Skeletal muscle cell (primary cell): Measurements from ENCODE around the gene HIVEP2.

ENCODE experiments used
- DNase-seq: peaks from one replicate; pipeline ENCODE4 v3.0.0-alpha.2; 2010; ENCODE audit warnings: low read depth
- H3K4me3 ChIP-seq: 2 replicates; pipeline ENCODE4 v1.5.1; 2011; ENCODE audit warnings: low read depth, mild to moderate bottlenecking, control low read depth, low read length, moderate library complexity

The HIVEP2 gene

DNA sequence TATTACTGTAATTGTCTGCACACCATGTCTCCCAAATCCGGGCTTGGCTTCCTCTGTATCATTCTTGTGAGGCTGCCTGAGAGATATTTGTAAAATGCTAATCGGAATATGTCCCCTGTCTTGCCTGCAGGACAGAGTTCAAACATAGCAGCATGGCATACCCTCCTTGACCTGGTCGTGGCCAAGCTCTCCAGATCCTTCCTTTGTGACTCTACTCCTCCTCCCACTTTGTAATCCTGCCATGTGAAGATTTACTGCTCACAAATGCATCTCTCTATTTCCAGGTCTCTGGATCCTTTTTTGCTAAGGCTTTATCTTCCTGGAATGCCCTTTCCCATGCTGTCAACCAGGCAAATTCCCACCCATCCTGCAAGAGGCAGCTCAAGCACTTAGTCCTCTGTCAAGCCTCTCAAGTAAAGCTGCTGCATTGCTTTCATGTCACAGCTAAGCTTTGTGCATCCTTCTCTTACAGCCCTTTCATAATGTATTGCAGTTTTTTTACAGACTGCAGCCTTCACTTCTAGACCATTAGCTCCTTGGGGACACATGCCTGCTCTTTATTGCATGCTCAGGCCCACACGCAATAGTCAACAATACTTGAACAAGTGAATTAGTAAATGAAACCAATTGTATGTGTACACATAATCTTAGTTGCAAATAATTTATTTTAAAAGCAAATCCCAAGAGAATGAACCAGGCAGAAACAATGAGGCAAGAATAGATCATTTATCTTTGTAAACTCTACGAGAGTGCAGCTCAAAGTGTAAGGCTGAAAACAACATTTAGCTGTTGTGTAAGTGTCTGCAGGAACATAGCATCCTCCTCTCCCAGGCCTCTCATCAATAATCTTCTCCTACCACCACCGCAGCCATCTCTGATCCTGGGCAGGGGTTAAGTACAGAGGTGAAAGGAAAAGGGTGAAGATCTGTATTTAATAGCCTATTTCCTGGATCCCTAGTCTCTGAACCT is 45.8 kb downstream of the HIVEP2 start:
- DNase-seq, result no peak
- H3K4me3 ChIP-seq, result no peak overlapping the region

DNA sequence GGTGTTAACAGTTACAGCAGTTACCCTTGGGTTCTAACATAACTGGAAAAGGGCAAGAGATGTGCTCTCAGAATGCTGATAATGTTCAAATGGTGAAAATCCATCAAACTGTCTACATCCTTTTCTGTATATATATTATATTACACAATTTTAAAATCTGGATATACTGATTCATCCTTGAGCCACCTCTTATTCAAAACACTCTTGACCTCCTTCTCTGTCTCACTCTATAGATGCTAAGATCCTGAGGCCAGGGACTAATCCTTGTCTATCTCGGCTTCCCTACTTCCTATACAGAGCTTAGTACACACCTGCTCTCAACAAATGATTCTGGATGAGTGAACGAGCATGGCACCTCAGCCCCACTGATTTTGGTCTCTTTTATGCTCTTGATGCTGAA is 47.3 kb downstream of the HIVEP2 start:
- H3K4me3 ChIP-seq, result no peak overlapping the region
- no peak for DNase-seq

DNA sequence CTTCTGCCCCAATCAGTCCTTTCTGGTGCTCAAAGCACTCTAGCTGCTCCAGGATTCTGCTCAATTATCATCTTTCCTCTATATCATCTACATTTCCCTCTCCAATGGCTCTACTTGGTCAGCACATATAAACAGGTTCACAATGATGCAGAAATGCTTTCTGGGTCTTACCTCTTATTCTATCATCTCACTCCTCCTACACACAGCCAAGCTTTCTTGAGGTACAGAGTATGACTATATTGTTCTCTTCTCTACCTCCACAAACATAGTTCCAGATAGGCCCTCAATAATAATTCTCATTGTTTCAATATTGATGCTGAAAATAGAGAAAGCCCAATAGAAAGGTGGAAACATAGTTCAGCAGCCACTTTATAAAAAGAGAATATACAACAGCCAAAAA is 48.2 kb downstream of the HIVEP2 start:
- no peak for DNase-seq
- no peak overlapping the region for H3K4me3 ChIP-seq

DNA sequence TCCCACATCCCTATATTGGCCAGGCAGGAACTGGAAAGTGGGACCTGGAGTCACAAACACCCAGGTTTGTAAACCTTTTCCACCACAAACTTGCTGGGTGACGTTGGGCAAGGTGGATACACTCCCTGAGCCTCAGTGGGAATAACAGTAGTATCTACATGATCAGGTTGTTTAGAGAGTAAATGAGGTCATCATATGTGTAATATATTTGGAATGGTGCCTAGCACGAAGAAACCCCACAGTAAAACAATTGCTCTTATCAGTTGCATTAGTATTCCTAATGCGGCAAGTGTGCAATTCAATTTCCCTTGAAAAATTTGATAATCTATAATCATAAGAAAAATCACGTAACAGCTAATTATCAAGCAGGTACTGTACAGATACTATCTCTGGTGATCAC is 51.9 kb downstream of the HIVEP2 start:
- no peak overlapping the region for H3K4me3 ChIP-seq
- no peak for DNase-seq

DNA sequence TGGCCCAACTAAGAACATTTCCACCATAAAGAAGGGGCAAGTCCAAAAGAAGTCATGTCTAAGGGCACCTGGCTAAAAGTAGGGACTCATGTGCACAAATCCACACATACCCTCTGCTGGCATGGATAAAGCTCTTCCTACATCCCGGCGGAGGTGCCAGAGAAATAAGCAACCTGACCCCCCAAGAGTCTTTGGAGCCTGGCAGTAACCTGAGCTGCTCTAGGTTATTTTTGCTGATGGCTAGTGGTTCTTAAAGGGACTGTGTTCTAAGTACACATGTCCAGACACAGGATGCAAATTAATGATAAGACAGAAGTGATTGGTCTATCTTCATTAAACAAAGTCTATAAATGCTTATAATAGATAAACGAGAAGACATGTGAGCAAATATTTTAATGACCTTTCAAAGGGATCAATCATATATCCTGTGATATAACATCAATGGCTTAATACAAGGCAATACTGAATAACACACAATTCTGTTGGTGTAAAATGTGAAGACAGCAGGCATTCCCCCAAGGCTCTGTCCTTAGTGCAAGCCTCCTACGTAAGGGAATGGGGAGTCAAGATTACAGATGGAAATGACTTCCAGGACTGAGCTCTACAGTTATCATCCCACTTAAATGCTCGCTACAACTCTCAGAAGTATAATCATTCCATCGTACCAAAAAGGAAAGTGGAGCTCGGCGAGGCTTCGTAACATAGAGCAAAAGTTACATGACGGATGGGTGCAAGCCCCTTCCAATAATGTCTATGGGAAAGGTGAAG is 52.5 kb downstream of the HIVEP2 start:
- DNase-seq, result no peak
- no peak overlapping the region for H3K4me3 ChIP-seq

DNA sequence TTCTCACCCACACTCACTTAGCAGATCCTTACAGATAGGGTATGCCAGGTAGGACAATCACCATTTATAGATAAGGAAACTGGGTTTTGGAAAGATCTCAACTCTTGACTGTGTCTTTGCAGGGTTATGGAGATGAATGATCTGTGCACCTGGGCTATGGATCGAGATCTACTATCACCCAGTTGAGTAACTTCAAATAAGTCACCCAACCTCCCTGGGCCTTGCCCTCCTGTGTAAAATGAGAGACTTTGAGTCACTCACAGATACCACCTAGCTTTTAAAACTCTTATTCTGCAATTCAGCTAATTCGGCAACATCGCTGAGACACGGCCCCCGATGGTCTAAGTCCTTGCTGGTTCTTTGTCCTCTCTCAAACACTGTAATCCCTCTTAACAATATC is 53.5 kb downstream of the HIVEP2 start:
- no peak overlapping the region for H3K4me3 ChIP-seq
- no peak for DNase-seq

DNA sequence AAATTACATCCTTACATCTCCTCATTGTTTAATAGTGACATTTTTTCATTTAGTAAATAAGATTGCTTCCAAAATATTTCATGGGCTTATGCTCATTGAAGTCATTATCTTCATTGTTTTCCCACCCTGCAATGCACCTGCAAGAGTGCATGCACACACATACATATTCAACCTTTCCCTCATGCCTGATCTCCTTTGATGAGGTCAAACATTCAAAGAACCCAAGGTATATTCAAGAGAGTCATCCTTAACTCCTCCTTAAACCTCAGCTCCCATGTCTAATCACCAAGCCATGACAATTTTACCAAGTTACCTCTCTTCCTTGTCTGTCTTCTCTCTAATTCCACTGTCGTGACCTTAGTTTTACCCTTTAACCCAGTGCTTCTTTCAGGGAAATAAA is 56.5 kb downstream of the HIVEP2 start:
- no peak for DNase-seq
- H3K4me3 ChIP-seq, result no peak overlapping the region

DNA sequence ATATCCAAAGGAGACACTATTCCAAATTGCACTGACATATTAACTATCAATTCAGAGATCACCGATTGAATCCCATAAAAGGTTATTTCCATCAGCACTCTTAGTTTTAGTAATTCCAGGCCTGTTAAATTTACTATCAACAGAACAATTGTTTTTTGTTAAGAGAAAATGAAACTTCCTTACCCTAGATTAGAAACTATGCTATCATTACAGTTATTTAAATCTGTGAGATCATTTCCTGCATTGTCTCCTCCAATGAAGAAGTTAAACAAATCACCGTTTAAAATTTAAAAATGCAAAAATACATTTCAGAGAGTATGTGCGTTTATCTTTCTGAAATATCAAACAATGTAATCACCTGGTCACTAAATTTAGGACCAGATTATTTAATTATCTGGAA is 57.5 kb downstream of the HIVEP2 start:
- DNase-seq, result no peak
- no peak overlapping the region for H3K4me3 ChIP-seq

DNA sequence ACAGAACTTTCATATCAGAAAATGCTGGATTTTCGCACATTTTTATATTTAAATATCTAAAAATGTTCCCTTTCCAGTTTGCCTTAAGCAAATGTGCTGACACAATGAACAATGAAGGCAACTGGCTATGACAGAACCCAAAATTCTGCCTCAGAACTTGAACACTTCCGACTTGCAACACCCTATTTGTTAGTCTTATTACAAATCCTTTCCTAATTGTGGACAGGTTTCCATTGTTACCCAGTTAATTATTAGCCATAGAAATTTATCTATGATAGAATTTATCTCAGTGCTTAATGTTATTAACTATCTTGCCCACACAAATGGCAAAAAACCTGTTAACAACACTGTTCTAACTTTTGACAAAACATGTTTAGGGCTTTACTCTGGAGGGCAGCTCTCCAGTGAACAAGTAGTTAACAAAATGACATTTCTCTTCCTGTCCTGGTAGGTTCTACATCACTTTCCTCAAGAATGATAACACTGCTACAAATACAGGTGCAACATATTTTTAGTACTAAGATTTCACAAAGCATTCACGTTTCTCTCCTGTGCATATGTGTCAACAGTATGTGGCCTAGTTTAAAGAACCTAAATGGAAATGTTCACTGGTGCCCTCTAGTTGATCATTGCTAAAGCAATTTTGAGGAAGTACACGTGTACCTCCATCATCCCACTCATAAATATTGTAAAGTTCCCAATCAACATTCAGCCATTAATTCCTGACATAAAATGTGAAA is 58.4 kb downstream of the HIVEP2 start:
- no peak for DNase-seq
- H3K4me3 ChIP-seq, result no peak overlapping the region

DNA sequence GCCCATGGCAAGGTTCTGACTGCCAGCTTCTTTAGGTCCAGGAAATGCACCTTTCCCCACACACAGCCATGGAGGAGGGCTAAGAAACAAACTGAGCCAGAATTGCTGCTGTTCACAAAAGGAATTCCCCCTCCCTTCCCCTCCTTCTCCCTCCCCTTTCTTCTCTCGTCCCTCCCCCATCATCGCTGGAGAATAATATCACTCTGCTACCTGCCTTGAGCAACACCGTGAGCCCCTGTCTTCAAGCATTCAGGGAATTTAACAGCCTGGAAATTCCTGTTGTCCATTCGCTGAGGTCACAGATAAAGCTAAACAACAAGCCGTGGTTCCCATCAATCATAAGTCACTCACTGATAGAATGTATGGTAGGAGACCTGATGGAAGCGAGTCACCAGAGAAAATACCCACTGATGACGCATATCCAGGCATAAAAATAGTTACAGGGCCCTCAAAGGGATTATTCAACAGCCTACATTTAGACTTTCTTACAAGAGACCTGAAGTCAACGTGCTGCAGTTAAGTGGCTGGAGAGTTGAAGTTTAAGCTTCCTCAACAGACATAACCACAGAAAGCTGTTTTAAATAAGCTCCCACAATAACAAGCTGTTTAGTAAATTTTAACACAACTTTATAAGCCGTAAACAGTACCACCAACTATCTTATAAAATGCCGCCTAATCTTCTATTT is 59.7 kb downstream of the HIVEP2 start:
- peak; percentile 96 for DNase-seq
- H3K4me3 ChIP-seq, result peak overlapping the region; percentile 44

DNA sequence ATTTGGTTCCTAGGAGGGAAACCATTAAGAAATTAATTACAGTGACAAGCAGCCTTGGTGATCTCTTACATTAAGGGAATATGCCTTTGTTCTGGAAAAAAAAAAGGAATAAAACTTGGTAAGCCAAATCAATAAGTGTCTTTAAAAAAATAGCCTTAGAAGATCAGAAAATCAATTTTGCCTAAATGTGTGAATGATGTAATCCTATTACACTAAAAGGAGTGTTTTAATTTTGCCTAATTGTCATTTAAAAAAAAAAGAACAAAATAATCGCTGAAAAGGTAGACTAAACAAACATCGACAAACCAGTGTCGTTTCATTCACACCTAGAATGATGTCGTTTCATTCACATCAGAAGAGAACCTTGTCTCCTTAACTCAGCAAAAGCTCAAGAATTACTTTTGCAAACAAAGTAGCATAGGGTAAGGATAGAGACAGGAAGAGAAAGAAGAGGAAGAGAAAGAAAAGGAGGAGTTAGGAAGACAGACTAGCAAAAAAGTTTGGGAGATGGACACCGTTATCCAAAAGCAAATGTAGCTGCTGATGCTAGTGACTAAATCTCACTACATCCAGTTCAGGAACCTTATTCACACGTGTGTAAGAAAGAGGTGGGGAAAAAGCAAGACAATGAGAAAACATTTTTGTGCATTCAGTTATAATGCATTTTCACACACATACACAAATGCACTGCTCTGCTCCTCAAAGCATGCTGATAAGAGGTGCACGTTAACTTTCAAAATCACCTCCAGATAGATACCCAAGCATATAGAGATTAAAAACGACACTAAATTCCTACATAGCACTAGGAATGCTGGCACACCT is 60.6 kb downstream of the HIVEP2 start:
- peak overlapping the region; percentile 44 for H3K4me3 ChIP-seq
- DNase-seq, result no peak

DNA sequence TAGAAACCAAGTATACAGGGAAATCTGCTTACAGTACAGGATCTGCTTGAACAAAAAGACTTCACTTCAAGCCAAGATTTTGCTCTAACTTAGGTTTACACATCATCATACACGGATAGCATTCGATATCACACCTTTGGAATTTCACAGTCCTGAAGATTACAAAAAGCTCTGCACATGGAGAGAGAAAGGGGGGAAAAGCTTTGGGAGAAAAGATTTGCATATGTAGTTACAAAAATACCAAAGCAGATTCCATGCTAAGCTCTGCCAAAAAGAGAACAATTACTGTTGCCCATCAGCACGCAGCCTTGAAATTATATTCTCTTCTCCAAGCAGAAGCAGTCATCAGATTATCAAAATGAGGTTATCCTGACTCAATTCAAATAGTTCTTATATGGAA is 62.0 kb downstream of the HIVEP2 start:
- no peak overlapping the region for H3K4me3 ChIP-seq
- DNase-seq, result no peak

DNA sequence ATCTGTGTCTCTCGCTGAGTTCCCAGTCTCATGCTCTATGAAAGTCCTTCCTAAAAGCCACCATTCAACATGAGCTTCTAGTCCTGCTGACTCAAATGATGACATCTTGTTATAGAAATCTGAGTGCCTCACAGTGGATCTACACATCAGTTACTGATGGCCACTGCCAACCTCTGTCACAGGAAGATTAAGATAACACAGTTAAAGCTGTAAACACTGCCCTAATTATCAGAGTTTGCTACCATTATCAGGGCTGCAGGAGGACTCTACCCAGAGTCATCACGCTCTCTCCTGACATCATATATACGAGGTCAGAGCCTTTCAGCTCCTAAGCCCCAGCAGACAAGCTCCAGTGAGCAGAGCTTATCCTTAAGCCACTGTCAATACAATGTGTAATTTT is 63.2 kb downstream of the HIVEP2 start:
- no peak overlapping the region for H3K4me3 ChIP-seq
- no peak for DNase-seq

DNA sequence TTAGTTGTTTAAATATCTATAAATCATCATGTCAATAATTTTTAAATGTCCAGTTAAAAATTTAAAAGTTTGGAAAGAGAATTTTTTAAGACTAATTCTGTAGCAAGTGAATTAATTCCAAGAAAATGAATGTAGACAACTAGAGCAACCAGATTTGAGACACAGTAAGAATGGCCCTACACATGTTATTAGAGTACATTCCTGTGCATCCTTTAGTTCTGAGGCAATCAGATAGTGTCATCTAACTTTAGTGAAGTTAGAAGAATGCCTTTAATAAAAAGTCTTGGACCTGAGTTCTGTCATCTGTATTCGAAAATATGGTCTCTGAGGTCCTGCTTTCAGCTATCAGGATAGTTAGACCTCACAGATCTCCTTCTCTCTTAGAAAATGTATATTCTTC is 63.7 kb downstream of the HIVEP2 start:
- no peak for DNase-seq
- H3K4me3 ChIP-seq, result no peak overlapping the region

DNA sequence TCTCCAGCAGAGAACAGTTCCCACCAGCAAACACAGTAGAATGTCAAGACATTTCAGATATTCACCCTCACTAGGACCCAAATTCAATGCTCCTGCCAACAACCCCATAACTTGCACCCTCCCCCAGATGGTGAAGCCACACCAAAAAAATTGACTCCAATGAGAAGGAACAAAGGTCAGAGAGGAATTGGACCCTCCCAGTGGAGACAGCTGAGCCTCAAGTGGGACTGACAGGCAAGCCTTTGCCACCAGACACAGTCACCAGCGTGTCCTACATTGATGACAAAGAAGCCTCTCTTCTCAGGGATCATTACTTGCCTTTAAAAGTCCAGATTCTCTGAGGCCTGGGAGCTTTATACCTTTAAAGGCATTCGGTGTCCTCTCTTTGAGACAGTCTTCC is 64.8 kb downstream of the HIVEP2 start:
- no peak for DNase-seq
- no peak overlapping the region for H3K4me3 ChIP-seq

DNA sequence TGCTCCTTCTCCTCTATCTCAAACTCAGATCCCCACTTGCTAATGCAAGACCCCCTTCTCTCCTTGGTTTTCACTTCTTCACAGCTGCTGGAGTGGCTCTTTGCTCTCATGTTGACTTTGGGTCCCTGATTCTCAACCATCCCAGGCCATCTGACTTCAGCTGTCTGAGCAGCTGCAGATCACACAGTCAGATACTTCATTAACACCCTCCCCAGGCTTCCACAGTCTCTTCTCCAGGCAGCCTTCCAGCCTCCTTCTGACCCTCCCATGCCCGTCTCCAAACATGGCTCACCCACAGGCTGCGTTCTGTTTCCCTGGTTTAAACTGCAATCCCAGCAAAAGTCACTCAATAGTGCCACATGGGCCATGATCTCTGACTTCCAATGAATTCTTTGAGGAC is 65.4 kb downstream of the HIVEP2 start:
- DNase-seq, result no peak
- H3K4me3 ChIP-seq, result no peak overlapping the region

DNA sequence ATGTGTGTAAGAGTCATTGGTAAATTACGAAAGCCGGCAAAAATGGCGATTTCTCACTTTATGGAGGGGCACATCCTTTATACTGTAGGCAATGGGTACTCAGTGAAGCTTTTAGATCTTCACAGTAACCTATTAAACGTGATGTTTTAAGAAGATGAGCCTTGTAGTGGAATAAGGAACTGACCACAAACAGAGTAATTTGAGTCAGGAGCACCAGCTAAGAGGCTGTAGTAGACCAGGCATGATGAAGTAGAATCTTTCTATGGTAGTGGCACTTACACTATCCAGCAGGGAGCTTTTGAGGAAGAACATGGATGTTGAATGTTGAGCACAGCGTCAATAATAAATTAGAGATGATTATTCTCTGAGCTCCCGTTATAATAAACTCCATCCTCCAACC is 65.9 kb downstream of the HIVEP2 start:
- no peak for DNase-seq
- H3K4me3 ChIP-seq, result no peak overlapping the region

DNA sequence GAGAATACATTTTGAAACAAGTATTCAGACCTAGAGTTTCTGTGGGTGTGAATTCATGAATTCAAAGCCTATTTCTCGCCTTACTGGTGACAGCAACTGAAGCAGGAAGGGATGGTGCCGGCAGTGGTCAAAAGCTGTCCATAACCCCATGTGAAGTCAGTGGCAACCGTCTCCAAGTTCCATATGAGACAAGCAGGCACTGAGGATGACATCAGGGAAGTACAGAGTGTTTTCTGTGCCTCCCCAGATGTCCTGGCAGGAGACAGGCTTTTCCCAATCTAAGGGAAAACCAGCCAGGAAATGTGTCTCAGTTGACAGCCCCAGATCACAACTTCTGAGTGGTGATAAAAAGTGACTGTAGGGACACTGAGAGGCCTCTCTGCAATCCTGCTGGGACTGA is 66.6 kb downstream of the HIVEP2 start:
- DNase-seq, result no peak
- no peak overlapping the region for H3K4me3 ChIP-seq

DNA sequence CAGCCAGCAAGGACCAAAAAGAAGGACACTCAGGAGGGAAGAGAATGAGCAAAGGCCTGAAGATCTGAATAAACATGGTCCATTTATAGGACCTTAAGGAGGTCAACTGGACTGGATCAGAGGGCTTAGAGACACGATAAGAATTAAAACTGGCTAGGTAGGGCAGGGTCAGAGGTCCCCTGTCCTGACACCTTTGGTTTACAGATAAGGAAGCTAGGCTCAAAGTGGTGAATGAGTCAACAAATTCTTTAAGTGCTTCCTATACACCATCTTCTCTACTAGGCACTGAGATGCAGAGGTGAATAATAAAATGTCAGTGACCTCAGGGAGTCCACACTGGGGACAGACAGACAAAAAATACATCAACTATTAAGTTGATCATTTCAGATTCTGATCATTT is 70.3 kb downstream of the HIVEP2 start:
- no peak overlapping the region for H3K4me3 ChIP-seq
- no peak for DNase-seq
